Measurements from ENCODE around the gene TBXAS1. TPM values are rescaled to one million over a fixed set of nuclear protein-coding genes. Genes with fewer than 3 reads are reported as not detected.

The TBXAS1 gene
- total RNA-seq, 1 experiment from 2014 or later, result 2.3 TPM

- ChIA-PET CTCF (no interaction called here), POLR2A (no interaction called here)
- peaks cover 28% of the 10 kb centered on the region for H3K9me3 Mint-ChIP-seq
- H3K27me3 Mint-ChIP-seq (ENCODE audit: low read depth), result peaks cover 8% of the 10 kb centered on the region
- no peaks in the 10 kb centered on the region for H3K4me1 Mint-ChIP-seq
- TF ChIP-seq ZBTB21 (CRISPR knock-in tag; IDR thresholded peaks at IDR 0.05; ENCODE audit: borderline replicate concordance) (no peak), CREM (CRISPR knock-in tag; IDR thresholded peaks at IDR 0.05) (no peak), SP1 (CRISPR knock-in tag; conservative IDR thresholded peaks at IDR 0.05) (no peak), ZNF138 (CRISPR knock-in tag; conservative IDR thresholded peaks at IDR 0.05) (no peak), JAZF1 (CRISPR knock-in tag; IDR thresholded peaks at IDR 0.05) (no peak), IRF2 (CRISPR knock-in tag; IDR thresholded peaks at IDR 0.05; ENCODE audit: borderline replicate concordance, low read depth) (no peak), AR (CRISPR knock-in tag; IDR thresholded peaks at IDR 0.05) (no peak), CDX4 (CRISPR knock-in tag; IDR thresholded peaks at IDR 0.05; ENCODE audit: borderline replicate concordance) (no peak), USF1 (CRISPR knock-in tag; IDR thresholded peaks at IDR 0.05) (no peak), TP53 (CRISPR knock-in tag; IDR thresholded peaks at IDR 0.05) (no peak)
- no peak overlapping the region for H3K27ac Mint-ChIP-seq
- no peak for DNase-seq (ENCODE audit: low spot score)
- ATAC-seq, result no peak
- peaks cover 14% of the 10 kb centered on the region for H3K36me3 Mint-ChIP-seq
- H3K4me3 Mint-ChIP-seq, result no peak overlapping the region
Observed at GRCh38 chr7:140069298-140069949, 240.4 kb downstream of the TBXAS1 start.

Other genes with a start within 250 kb of the TBXAS1 start
- gene HIPK2, start 51.3 kb upstream of the TBXAS1 start, total RNA-seq (2021), result 20.8 to 25.3 TPM (median 21.3 TPM) in 3 replicates
- gene PARP12, start 233.7 kb downstream of the TBXAS1 start, total RNA-seq (2021), result 9.1 to 10.5 TPM (median 9.5 TPM) in 3 replicates

Measured in WTC11 (cell line).